Natural killer cell treated with Interleukin-12 subunit alpha and Interleukin-12 subunit beta and Interleukin-15 and Interleukin-18, amount 100 ng/mL, for 72 hours (primary cell): ENCODE measurements around the gene NDUFB8. TPM values are rescaled to one million over a fixed set of nuclear protein-coding genes. Genes with fewer than 3 reads are reported as not detected.

ENCODE experiments used
- ATAC-seq, 2 donors: fragments of 150-1000 bp; cut with Tn5 transposase in 1 of 2; sonication (Bioruptor Pico), chemical (Tn5 transposase) in 1 of 2; 2 replicates each; pipeline ENCODE4 v1.10.0; 2021
- DNase-seq: peaks from one replicate; pipeline ENCODE4 v3.0.0; 2022; ENCODE audit warnings: low spot score
- H3K27ac Mint-ChIP-seq, 2 donors: 1 replicate in 1 of 2; 2 replicates in 1 of 2; pipeline ENCODE4 v1.8.0; 2022; ENCODE audit warnings: mixed read lengths in 2 of 2, mild to moderate bottlenecking in 1 of 2, moderate library complexity in 1 of 2
- H3K27me3 Mint-ChIP-seq, 2 donors: 1 replicate in 1 of 2; 2 replicates in 1 of 2; pipeline ENCODE4 v1.8.0; 2022; ENCODE audit warnings: mixed read lengths in 2 of 2
- H3K36me3 Mint-ChIP-seq: one replicate; pipeline ENCODE4 v1.8.0; 2022; ENCODE audit warnings: mixed read lengths
- H3K4me1 Mint-ChIP-seq, 2 donors: 1 replicate in 1 of 2; 2 replicates in 1 of 2; pipeline ENCODE4 v1.8.0; 2022; ENCODE audit warnings: low read depth in 2 of 2, mixed read lengths in 2 of 2, mild to moderate bottlenecking in 1 of 2
- H3K4me3 Mint-ChIP-seq: one replicate; pipeline ENCODE4 v1.8.0; 2022; ENCODE audit warnings: mixed read lengths
- H3K9me3 Mint-ChIP-seq: 2 replicates; pipeline ENCODE4 v1.8.0; 2022; ENCODE audit warnings: mixed read lengths
- total RNA-seq, 2 donors: library from RNA; stranded (reverse); gene quantifications; one replicate each; pipeline ENCODE4 v1.2.3, GENCODE V29; 2022

The NDUFB8 gene
- total RNA-seq, 2 donors from 2014 or later: 165 to 209 TPM

DNA sequence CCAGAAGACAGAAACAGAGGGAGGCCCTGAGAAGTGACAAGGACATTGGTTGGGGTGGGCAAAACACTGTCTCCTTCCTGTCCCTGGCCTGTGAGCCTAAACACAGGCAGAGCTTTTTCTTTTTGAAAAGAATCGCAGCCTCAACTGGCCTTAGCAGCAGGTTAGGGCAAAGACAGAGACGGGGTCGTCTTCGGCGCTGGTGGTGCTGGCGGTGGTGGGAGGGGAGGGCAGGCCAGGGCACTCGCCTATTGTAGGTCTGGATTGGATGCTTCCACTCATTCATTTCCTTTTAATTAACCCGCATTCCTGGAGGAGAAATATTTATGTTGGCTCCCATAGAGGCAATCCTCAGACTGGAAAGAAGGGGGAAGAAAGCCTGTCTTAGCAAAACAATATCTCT is 44.3 kb downstream of the NDUFB8 start:
- peaks cover 6% of the 10 kb centered on the region for H3K36me3 Mint-ChIP-seq

DNA sequence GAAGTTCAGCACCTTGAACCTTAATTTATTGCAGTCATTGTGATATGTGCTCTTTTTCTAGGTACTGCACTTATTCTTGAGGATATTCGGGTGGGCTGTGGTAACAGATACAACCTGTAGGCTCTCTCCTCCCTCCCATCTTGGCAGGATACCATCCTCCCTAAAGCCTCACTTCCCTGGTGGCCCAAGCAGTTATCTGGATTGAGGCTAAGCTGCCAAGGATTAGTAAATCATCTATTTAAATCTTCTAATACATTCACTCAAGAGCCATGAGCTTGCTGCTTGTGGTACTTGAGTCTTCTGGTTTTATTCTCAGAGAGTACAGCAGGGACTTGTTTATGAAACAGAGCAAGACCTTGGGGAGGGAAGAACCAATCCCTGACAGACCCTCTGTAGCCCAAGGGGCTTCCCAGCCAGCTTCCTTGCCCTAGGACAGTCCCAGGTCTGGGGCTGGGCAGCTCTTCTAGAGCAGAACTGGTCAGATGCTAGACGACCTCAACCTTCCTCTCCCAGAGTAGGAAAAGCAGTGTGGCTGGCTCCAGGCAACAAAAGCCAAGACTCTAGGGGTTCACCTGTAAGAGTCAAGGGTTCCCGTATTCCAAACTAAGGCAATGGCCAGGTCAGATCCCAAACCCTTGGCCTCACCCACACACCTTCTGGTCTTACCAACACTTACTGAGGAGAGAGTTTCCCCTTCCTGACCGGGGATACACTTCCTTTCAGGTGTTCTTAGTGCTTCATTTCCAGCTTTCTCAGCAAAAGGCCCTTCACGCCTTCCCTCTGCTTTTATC is 45.6 kb downstream of the NDUFB8 start:
- no peak for DNase-seq
- Mint-ChIP-seq H3K4me1 (peaks cover 14 to 17% of the 10 kb centered on the region in 2 donors), H3K9me3 (no peaks in the 10 kb centered on the region), H3K27ac (no peak overlapping the region), H3K36me3 (peaks cover under 1% of the 10 kb centered on the region), H3K27me3 (peaks cover 23 to 32% of the 10 kb centered on the region in 2 donors), H3K4me3 (peak overlapping the region; percentile 83)
- ATAC-seq: no peak

More for the DNA sequence above, 44.3 kb downstream of the NDUFB8 start:
- DNase-seq: no peak
- ATAC-seq: no peak
- Mint-ChIP-seq H3K27ac (no peak overlapping the region), H3K4me1 (peaks cover 14 to 17% of the 10 kb centered on the region in 2 donors), H3K27me3 (peaks cover 13 to 21% of the 10 kb centered on the region in 2 donors), H3K9me3 (no peaks in the 10 kb centered on the region), H3K4me3 (no peak overlapping the region)

DNA sequence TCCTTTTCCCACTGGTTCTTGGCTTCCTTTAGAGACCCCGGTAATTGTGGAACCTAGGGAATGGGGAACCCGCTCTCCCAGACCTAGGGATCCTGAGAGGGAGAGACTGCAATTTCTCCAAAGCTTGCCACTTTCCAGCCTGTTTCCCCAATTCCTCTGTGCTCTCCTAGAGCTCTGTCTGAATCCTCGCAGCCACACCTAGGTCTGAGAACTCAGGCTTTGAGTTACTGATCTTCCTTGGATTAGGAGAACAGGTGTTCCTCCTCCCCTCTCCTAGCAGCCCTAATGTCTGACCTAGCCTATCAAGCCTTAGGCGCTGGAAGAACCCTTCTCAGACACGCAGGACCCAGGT is 46.9 kb downstream of the NDUFB8 start:
- H3K27me3 Mint-ChIP-seq: peaks cover 31 to 36% of the 10 kb centered on the region in 2 donors
- no peak overlapping the region for H3K27ac Mint-ChIP-seq
- peaks cover 14 to 17% of the 10 kb centered on the region in 2 donors for H3K4me1 Mint-ChIP-seq
- no peaks in the 10 kb centered on the region for H3K9me3 Mint-ChIP-seq
- H3K36me3 Mint-ChIP-seq: no peaks in the 10 kb centered on the region
- DNase-seq: no peak
- ATAC-seq: no peak
- peak overlapping the region; percentile 83 for H3K4me3 Mint-ChIP-seq

DNA sequence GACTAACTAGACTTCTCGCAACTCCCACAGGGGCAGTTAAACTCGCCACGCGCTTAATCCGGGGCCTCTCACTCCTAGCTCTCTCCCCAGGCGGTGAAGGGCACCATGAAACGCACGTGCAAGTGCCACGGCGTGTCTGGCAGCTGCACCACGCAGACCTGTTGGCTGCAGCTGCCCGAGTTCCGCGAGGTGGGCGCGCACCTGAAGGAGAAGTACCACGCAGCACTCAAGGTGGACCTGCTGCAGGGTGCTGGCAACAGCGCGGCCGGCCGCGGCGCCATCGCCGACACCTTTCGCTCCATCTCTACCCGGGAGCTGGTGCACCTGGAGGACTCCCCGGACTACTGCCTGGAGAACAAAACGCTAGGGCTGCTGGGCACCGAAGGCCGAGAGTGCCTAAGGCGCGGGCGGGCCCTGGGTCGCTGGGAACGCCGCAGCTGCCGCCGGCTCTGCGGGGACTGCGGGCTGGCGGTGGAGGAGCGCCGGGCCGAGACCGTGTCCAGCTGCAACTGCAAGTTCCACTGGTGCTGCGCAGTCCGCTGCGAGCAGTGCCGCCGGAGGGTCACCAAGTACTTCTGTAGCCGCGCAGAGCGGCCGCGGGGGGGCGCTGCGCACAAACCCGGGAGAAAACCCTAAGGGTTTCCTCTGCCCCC is 47.4 kb downstream of the NDUFB8 start:
- Mint-ChIP-seq H3K27me3 (peaks cover 31 to 36% of the 10 kb centered on the region in 2 donors), H3K27ac (no peak overlapping the region), H3K4me3 (peak overlapping the region; percentile 83), H3K36me3 (no peaks in the 10 kb centered on the region), H3K9me3 (no peaks in the 10 kb centered on the region), H3K4me1 (peaks cover 14 to 17% of the 10 kb centered on the region in 2 donors)
- DNase-seq (no peak), ATAC-seq (peak; percentile 76 to 77)

DNA sequence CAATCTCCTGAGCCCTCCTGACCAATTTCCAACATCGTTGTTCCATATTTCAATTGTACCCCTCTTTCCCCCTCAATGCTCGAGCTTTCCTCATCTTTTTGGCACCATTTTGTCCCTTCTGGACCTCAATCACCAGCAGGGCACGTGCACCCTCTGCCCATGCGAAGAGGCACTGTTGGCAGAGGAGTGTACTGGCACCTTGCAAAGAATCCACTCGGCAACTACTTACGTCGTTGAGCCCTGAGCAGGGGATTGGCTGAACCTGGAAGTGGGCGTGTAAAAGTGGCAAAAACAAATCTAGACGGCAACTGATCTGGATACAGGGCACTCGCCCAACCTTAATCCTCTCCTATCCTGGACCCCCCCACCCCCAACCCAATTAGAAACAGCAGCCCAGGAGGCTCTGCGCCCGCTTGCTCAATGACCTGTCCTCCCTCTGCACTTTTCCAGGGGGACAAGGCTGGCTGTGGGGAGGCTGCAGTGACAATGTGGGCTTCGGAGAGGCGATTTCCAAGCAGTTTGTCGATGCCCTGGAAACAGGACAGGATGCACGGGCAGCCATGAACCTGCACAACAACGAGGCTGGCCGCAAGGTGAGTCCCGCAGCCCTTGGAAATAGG is 48.1 kb downstream of the NDUFB8 start:
- Mint-ChIP-seq H3K27me3 (peaks cover 31 to 36% of the 10 kb centered on the region in 2 donors), H3K36me3 (no peaks in the 10 kb centered on the region), H3K4me3 (peak overlapping the region; percentile 83), H3K9me3 (no peaks in the 10 kb centered on the region), H3K27ac (no peak overlapping the region), H3K4me1 (peaks cover 14 to 17% of the 10 kb centered on the region in 2 donors)
- peak; percentile 79 for DNase-seq
- ATAC-seq: peak; percentile 94 to 96

DNA sequence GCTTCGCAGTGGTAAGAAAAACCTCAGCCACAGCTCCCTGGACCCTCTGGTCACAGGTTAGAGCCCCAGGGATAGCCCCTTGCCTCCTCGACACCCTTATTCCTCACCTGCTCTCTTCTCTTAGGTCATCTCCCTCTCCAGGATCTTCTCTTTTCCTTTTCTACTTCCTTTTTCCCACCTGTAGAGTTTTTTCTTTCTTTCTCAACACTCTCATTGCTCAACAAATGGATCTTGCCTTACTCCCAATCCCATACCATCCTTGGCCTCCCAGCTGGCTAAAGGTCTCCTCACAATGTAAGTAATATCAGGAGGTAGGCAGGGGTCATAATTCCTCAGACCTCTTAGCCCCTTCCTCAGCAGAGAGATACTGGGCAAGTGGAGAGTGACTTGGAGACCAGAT is 49.7 kb downstream of the NDUFB8 start:
- no peaks in the 10 kb centered on the region for H3K9me3 Mint-ChIP-seq
- H3K36me3 Mint-ChIP-seq: no peaks in the 10 kb centered on the region
- H3K27ac Mint-ChIP-seq: no peak overlapping the region
- H3K4me3 Mint-ChIP-seq: no peak overlapping the region
- no peak for ATAC-seq
- H3K27me3 Mint-ChIP-seq: peaks cover 31 to 36% of the 10 kb centered on the region in 2 donors
- peaks cover 14 to 17% of the 10 kb centered on the region in 2 donors for H3K4me1 Mint-ChIP-seq
- DNase-seq: no peak

DNA sequence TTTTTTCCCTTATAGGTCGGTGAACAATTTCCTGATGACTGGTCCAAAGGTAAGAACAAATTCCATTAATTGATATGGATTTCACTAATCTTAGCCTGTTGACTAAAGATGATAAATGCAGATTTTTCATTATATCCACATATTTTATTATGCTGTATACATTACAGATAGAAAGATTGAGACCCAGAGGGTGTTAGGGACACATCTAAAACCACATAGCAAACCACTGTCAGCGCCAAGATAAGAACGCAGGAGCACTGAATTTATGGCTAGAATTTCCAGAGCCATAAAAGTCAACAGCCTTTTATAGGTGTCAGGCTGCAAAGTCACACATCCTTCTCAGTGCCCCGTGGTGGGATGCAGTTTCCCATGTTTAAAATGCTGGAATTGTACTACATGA is 50.6 kb downstream of the NDUFB8 start:
- DNase-seq (no peak), ATAC-seq (no peak)
- Mint-ChIP-seq H3K36me3 (no peaks in the 10 kb centered on the region), H3K27ac (no peak overlapping the region), H3K4me3 (no peak overlapping the region), H3K27me3 (peaks cover 34 to 36% of the 10 kb centered on the region in 2 donors), H3K4me1 (peaks cover 14 to 17% of the 10 kb centered on the region in 2 donors), H3K9me3 (no peaks in the 10 kb centered on the region)

DNA sequence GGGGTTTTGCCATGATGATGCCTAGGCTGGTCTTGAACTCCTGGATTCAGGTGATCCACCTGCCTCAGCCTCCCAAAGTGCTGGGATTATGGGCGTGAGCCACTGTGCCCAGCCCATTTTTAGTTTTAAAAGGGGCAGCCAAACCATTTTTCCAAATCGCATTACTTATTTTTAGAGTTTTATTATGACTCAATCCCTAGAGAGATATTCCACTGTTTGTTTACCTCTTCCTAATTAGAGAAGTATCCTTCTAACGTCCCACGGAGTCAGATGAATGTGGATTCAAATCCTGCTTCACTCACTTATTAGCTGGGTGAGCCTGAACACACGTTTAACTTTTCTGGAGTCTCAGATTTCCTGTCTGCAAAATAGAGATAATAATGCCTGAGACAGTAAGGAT is 51.7 kb downstream of the NDUFB8 start:
- Mint-ChIP-seq H3K4me1 (peaks cover 7 to 11% of the 10 kb centered on the region in 2 donors), H3K27ac (no peak overlapping the region), H3K9me3 (no peaks in the 10 kb centered on the region), H3K4me3 (no peak overlapping the region), H3K36me3 (no peaks in the 10 kb centered on the region), H3K27me3 (peaks cover 28% of the 10 kb centered on the region in 2 donors)
- no peak for DNase-seq
- ATAC-seq: no peak

Other genes starting within 250 kb of the NDUFB8 start
- gene BLOC1S2, start 243.2 kb downstream of the NDUFB8 start, total RNA-seq: 10 to 100 TPM; 40.5 to 47.3 TPM
- not detected for gene PKD2L1, start 199.6 kb downstream of the NDUFB8 start, total RNA-seq
- 10 to 100 TPM; 51.4 to 80.1 TPM for gene SCD, start 182.6 kb downstream of the NDUFB8 start, total RNA-seq
- gene WNT8B, start 66.9 kb downstream of the NDUFB8 start, total RNA-seq: not detected
- gene SEC31B, start 10.0 kb downstream of the NDUFB8 start, total RNA-seq: 10 to 100 TPM; 22.7 to 62.2 TPM
- 10 to 100 TPM; 49.2 to 57.6 TPM for gene HIF1AN, start 6.1 kb upstream of the NDUFB8 start, total RNA-seq
- not detected for gene PAX2, start 215.7 kb upstream of the NDUFB8 start, total RNA-seq